NCI-H2227 (cell line): ENCODE results near the gene APOH.

Experiments used
- DNase-seq: peaks from one replicate; lab custom pipeline; 2025; ENCODE audit not compliant: unreplicated experiment; lab: John Stamatoyannopoulos, UW

Gene APOH

GRCh38 chr17:66235377-66235994 is 6.3 kb upstream of the APOH start:
- DNase-seq: no peak

GRCh38 chr17:66234611-66235010 is 5.4 kb upstream of the APOH start:
- DNase-seq: no peak

- no peak for DNase-seq
Observed at GRCh38 chr17:66233023-66233753, 4.0 kb upstream of the APOH start.

GRCh38 chr17:66230922-66231591 is 1.8 kb upstream of the APOH start:
- no peak for DNase-seq

GRCh38 chr17:66229783-66230538 is 746 bp upstream of the APOH start:
- no peak for DNase-seq

- DNase-seq: no peak
Observed at GRCh38 chr17:66227212-66228045, 1.8 kb downstream of the APOH start.

- DNase-seq: no peak
Observed at GRCh38 chr17:66222798-66223350, 6.3 kb downstream of the APOH start.

- DNase-seq: no peak
Observed at GRCh38 chr17:66221755-66222530, 7.3 kb downstream of the APOH start.

GRCh38 chr17:66221343-66221742 is 7.9 kb downstream of the APOH start:
- no peak for DNase-seq

- DNase-seq: no peak
Observed at GRCh38 chr17:66220079-66220835, 9.0 kb downstream of the APOH start.

GRCh38 chr17:66215529-66215911 is 13.7 kb downstream of the APOH start:
- no peak for DNase-seq

GRCh38 chr17:66214884-66215528 is 14.2 kb downstream of the APOH start:
- peak; percentile 16 for DNase-seq

- DNase-seq: no peak
Observed at GRCh38 chr17:66211047-66211810, 18.0 kb downstream of the APOH start.

GRCh38 chr17:66210208-66210574 is 19.0 kb downstream of the APOH start:
- DNase-seq: no peak

GRCh38 chr17:66207936-66208335 is 21.3 kb downstream of the APOH start:
- no peak for DNase-seq

GRCh38 chr17:66203274-66204015 is 25.8 kb downstream of the APOH start:
- DNase-seq: no peak

GRCh38 chr17:66200685-66201092 is 28.5 kb downstream of the APOH start:
- peak; percentile 69 for DNase-seq
